ENCODE results near the gene PRTN3.

GRCh38 chr19:858284-858683 lies 17.5 kb downstream of the PRTN3 start:
- TF ChIP-seq POLR2A (IDR thresholded peaks at IDR 0.05; ENCODE audit: low read depth, low read length): no peak
- no peak for TF ChIP-seq TAF1 (IDR thresholded peaks at IDR 0.05; ENCODE audit: low read depth, low read length)
- TF ChIP-seq POLR2AphosphoS5 (IDR thresholded peaks at IDR 0.05; ENCODE audit: low read depth, low read length): no peak
- TF ChIP-seq SPI1 (IDR thresholded peaks at IDR 0.05; ENCODE audit: low read depth, low read length): no peak
- no peak for TF ChIP-seq POU2F2 (IDR thresholded peaks at IDR 0.05; ENCODE audit: low read depth, low read length)
- TF ChIP-seq PAX5 (IDR thresholded peaks at IDR 0.05; ENCODE audit: insufficient read depth, low read length, severe bottlenecking): no peak

Data from GM12891 (cell line).